Astrocyte (in vitro differentiated cells and primary cell): ENCODE results near the gene XXYLT1. TPM values are rescaled to one million over a fixed set of nuclear protein-coding genes. Genes with fewer than 3 reads are reported as not detected.
A peak's percentile ranks its signal among the peaks of the same experiment; 100 is the strongest.

ENCODE experiments used
- DNase-seq: peaks from one replicate; pipeline ENCODE4 v3.0.0-alpha.2; 2010; ENCODE audit warnings: low read depth
- FAIRE-seq: peaks from 2 replicates; lab custom pipeline; 2011; peaks lifted over from hg19 to GRCh38; lab: Jason Lieb, UNC
- H2AFZ ChIP-seq: 2 replicates; pipeline ENCODE4 v1.6.0; 2012; ENCODE audit warnings: low read depth, low read length, inconsistent platforms
- H3K27ac ChIP-seq: 2 replicates; pipeline ENCODE4 v1.5.1; 2011; ENCODE audit warnings: low read depth, low read length, inconsistent platforms
- H3K27me3 ChIP-seq: 2 replicates; pipeline ENCODE4 v1.6.0; 2011; ENCODE audit warnings: low read length, inconsistent platforms; ENCODE audit not compliant: insufficient read depth
- H3K36me3 ChIP-seq: 2 replicates; pipeline ENCODE4 v1.5.1; 2011; ENCODE audit warnings: low read length, inconsistent platforms; ENCODE audit not compliant: insufficient read depth
- H3K4me1 ChIP-seq: 2 replicates; pipeline ENCODE4 v1.5.1; 2011; ENCODE audit warnings: low read length, inconsistent platforms; ENCODE audit not compliant: insufficient read depth
- H3K4me2 ChIP-seq: 2 replicates; pipeline ENCODE4 v1.6.0; 2012; ENCODE audit warnings: low read length, inconsistent platforms
- H3K4me3 ChIP-seq: 2 replicates; pipeline ENCODE4 v1.5.1; 2011; ENCODE audit warnings: low read depth, mild to moderate bottlenecking, low read length, inconsistent platforms; ENCODE audit not compliant: insufficient read depth
- H3K79me2 ChIP-seq: 2 replicates; pipeline ENCODE4 v1.6.0; 2012; ENCODE audit warnings: mild to moderate bottlenecking, low read length, inconsistent platforms; ENCODE audit not compliant: insufficient read depth
- H3K9ac ChIP-seq: 2 replicates; pipeline ENCODE4 v1.6.0; 2012; ENCODE audit warnings: mild to moderate bottlenecking, low read length, inconsistent platforms
- H3K9me3 ChIP-seq: 2 replicates; pipeline ENCODE4 v1.5.1; 2012; ENCODE audit warnings: low read depth, mild to moderate bottlenecking, low read length, inconsistent platforms; ENCODE audit not compliant: insufficient read depth
- H4K20me1 ChIP-seq: 2 replicates; pipeline ENCODE4 v1.6.0; 2012; ENCODE audit warnings: low read length, inconsistent platforms; ENCODE audit not compliant: insufficient read depth
- H3K27ac Mint-ChIP-seq: one replicate; pipeline ENCODE4 v1.8.0; 2021; ENCODE audit warnings: mild to moderate bottlenecking, mixed read lengths; ENCODE audit not compliant: unreplicated experiment
- H3K27me3 Mint-ChIP-seq: one replicate; pipeline ENCODE4 v1.8.0; 2021; ENCODE audit warnings: low read depth, mixed read lengths; ENCODE audit not compliant: unreplicated experiment
- H3K36me3 Mint-ChIP-seq: one replicate; pipeline ENCODE4 v1.8.0; 2021; ENCODE audit warnings: low read depth, mixed read lengths; ENCODE audit not compliant: unreplicated experiment
- H3K4me1 Mint-ChIP-seq: one replicate; pipeline ENCODE4 v1.8.0; 2021; ENCODE audit warnings: low read depth, mixed read lengths; ENCODE audit not compliant: unreplicated experiment
- H3K4me3 Mint-ChIP-seq: one replicate; pipeline ENCODE4 v1.8.0; 2021; ENCODE audit warnings: mild to moderate bottlenecking, moderate library complexity, mixed read lengths; ENCODE audit not compliant: unreplicated experiment
- H3K9me3 Mint-ChIP-seq: one replicate; pipeline ENCODE4 v1.8.0; 2021; ENCODE audit warnings: mild to moderate bottlenecking, mixed read lengths; ENCODE audit not compliant: unreplicated experiment
- EZH2 ChIP-seq: IDR thresholded peaks from 2 replicates; pipeline ENCODE4 v1.6.1; 2012; ENCODE audit warnings: mild to moderate bottlenecking, low read length, inconsistent platforms; ENCODE audit not compliant: insufficient read depth
- total RNA-seq: library from RNA; stranded (reverse); gene quantifications from 2 replicates; pipeline ENCODE4 v1.2.1, GENCODE V29; 2021
- TF ChIP-seq, protein P1 (sequence below): IDR thresholded peaks from 2 replicates; pipeline ENCODE4 v1.5.1; 2011; ENCODE audit warnings: low read depth, mild to moderate bottlenecking, inconsistent platforms, low read length, moderate library complexity; ENCODE audit not compliant: insufficient read depth

XXYLT1 gene
- total RNA-seq, 1 donor from 2014 or later, result 26.2 TPM

GRCh38 chr3:195163719-195164572 lies 107.0 kb downstream of the XXYLT1 start:
- H3K36me3 Mint-ChIP-seq, result no peaks in the 10 kb centered on the region
- no peaks in the 10 kb centered on the region for H3K36me3 ChIP-seq
- no peaks in the 10 kb centered on the region for H4K20me1 ChIP-seq
- H3K79me2 ChIP-seq, result peaks cover 3% of the 10 kb centered on the region
- H3K27ac Mint-ChIP-seq, result peak overlapping the region; percentile 43
- H2AFZ ChIP-seq, result no peak overlapping the region
- H3K9me3 ChIP-seq, result no peaks in the 10 kb centered on the region
- FAIRE-seq, result no peak
- peaks cover 10% of the 10 kb centered on the region for H3K4me1 ChIP-seq
- H3K4me2 ChIP-seq, result no peak overlapping the region
- H3K27ac ChIP-seq, result no peak overlapping the region
- H3K27me3 ChIP-seq, result no peaks in the 10 kb centered on the region
- no peak overlapping the region for H3K4me3 ChIP-seq
- H3K9ac ChIP-seq, result no peak overlapping the region
- no peaks in the 10 kb centered on the region for H3K9me3 Mint-ChIP-seq
- H3K4me3 Mint-ChIP-seq, result no peak overlapping the region
- H3K4me1 Mint-ChIP-seq, result peaks cover 13% of the 10 kb centered on the region
- no peak for TF ChIP-seq EZH2
- TF ChIP-seq, protein P1, sequence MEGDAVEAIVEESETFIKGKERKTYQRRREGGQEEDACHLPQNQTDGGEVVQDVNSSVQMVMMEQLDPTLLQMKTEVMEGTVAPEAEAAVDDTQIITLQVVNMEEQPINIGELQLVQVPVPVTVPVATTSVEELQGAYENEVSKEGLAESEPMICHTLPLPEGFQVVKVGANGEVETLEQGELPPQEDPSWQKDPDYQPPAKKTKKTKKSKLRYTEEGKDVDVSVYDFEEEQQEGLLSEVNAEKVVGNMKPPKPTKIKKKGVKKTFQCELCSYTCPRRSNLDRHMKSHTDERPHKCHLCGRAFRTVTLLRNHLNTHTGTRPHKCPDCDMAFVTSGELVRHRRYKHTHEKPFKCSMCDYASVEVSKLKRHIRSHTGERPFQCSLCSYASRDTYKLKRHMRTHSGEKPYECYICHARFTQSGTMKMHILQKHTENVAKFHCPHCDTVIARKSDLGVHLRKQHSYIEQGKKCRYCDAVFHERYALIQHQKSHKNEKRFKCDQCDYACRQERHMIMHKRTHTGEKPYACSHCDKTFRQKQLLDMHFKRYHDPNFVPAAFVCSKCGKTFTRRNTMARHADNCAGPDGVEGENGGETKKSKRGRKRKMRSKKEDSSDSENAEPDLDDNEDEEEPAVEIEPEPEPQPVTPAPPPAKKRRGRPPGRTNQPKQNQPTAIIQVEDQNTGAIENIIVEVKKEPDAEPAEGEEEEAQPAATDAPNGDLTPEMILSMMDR, result no peak
- H3K27me3 Mint-ChIP-seq, result no peaks in the 10 kb centered on the region
- no peak for DNase-seq

DNA sequence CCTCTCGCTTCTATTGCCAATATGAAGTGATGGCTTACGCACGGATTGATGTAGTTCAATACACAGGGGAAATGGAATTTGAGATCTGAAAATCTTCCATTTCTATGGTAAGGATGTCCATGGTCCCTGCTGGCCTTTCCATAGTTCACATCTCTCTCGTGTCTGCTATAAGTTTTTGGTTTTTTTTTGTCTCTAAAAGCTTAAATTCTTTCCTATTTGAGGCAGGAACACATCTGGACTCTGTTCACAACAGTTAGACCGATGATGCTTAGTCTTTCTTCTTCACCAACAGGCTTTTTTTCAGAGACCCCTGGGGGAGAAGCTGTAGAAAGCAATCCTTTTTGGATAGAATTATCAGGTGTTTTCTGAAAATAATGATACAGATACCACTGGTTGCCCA lies 108.1 kb downstream of the XXYLT1 start:
- Mint-ChIP-seq H3K27ac (no peak overlapping the region), H3K4me3 (no peak overlapping the region), H3K9me3 (no peaks in the 10 kb centered on the region), H3K4me1 (peaks cover 15% of the 10 kb centered on the region), H3K27me3 (no peaks in the 10 kb centered on the region), H3K36me3 (no peaks in the 10 kb centered on the region)
- Histone ChIP-seq H3K27me3 (no peaks in the 10 kb centered on the region), H3K4me1 (peaks cover 10% of the 10 kb centered on the region), H3K9me3 (no peaks in the 10 kb centered on the region), H3K79me2 (peaks cover 3% of the 10 kb centered on the region), H3K36me3 (no peaks in the 10 kb centered on the region), H2AFZ (no peak overlapping the region), H4K20me1 (no peaks in the 10 kb centered on the region), H3K4me2 (no peak overlapping the region), H3K9ac (no peak overlapping the region), H3K4me3 (no peak overlapping the region), H3K27ac (no peak overlapping the region)
- no peak for FAIRE-seq
- DNase-seq, result no peak
- no peak for TF ChIP-seq EZH2
- TF ChIP-seq, protein P1, result no peak

- no peaks in the 10 kb centered on the region for H3K36me3 Mint-ChIP-seq
- Histone ChIP-seq H3K9ac (no peak overlapping the region), H3K9me3 (no peaks in the 10 kb centered on the region), H3K79me2 (peaks cover 3% of the 10 kb centered on the region), H3K4me3 (no peak overlapping the region), H3K27ac (no peak overlapping the region), H3K4me1 (peaks cover 10% of the 10 kb centered on the region), H2AFZ (no peak overlapping the region), H3K4me2 (no peak overlapping the region), H3K27me3 (no peaks in the 10 kb centered on the region), H3K36me3 (no peaks in the 10 kb centered on the region), H4K20me1 (no peaks in the 10 kb centered on the region)
- peaks cover 15% of the 10 kb centered on the region for H3K4me1 Mint-ChIP-seq
- no peaks in the 10 kb centered on the region for H3K27me3 Mint-ChIP-seq
- DNase-seq (no peak), FAIRE-seq (no peak)
- H3K27ac Mint-ChIP-seq, result no peak overlapping the region
- H3K9me3 Mint-ChIP-seq, result no peaks in the 10 kb centered on the region
- no peak overlapping the region for H3K4me3 Mint-ChIP-seq
- TF ChIP-seq, protein P1, result no peak
- no peak for TF ChIP-seq EZH2
Observed at GRCh38 chr3:195162033-195162669, 108.8 kb downstream of the XXYLT1 start.
